Measurements from ENCODE around the gene CHST2. TPM values are rescaled to one million over a fixed set of nuclear protein-coding genes. Genes with fewer than 3 reads are reported as not detected.

The CHST2 gene
- total and polyA plus RNA-seq, 2 experiments from 2014 or later: 2.1 to 12.0 TPM

DNA sequence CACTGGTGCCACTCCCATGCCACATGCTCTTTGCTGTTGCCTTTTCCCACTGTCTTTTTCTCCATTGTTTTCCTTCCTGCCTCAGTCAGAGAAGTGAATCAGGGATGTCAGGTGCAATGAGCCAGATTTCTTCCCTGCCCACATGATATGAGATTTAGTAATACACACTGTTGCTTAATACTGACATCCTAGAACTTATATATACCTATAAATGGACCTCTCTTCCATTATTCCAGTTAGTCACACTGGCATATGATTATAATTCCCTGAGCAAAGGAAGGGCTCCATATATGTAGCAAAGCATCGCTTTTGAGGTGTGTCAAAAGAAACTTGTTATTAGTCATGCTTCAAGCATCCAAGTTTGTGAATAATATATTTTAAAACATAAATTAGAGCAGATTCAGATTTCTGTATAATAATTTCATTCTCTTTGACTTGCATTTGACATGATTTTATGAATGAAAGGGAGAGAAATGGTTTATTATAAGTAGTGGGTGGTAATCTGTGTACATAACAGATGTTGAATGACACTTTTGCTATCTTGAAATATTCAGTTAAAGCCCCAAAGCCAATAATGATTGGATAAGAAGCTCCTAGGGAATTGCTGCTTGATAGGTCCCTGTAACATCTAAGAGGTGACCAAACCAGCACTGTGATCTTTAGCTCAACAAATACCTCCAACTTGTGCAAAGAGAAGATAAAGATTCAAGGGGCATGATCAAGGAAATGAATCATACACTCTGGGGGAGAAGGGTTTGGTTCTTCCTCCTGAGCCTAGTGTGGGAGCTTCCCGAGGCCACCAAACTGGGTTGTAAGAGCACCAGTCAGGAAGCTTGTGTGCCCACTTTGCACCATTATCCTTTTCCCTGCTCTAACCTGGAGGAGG, 48.6 kb downstream of the CHST2 start:
- Histone ChIP-seq H2AFZ (no peak overlapping the region), H3K4me2 (ENCODE audit: unreplicated experiment) (peak overlapping the region; percentile 2), H3K27me3 (replicated peaks; ENCODE audit: insufficient read depth) (no peaks in the 10 kb centered on the region), H3K9ac (no peak overlapping the region), H3K36me3 (ENCODE audit: low read depth) (no peaks in the 10 kb centered on the region), H3K9me2 (ENCODE audit: insufficient read depth) (no peaks in the 10 kb centered on the region; the same call in 1 of the 2 replicates), H3K4me3 (no peak overlapping the region), H4K20me1 (ENCODE audit: insufficient read depth) (no peaks in the 10 kb centered on the region), H3K4me1 (ENCODE audit: insufficient read depth) (peaks cover 28% of the 10 kb centered on the region), H3K27ac (no peak overlapping the region), H3F3A (ENCODE audit: insufficient read depth) (peaks cover 35% of the 10 kb centered on the region), H3K79me2 (ENCODE audit: insufficient read depth) (no peaks in the 10 kb centered on the region), H3K9me3 (ENCODE audit: low read depth) (no peaks in the 10 kb centered on the region)
- DNase-seq: peak; percentile 50
- in situ Hi-C loops (cut with MboI): no loop called here
- TF ChIP-seq EZH2 (IDR thresholded peaks at IDR 0.05; ENCODE audit: insufficient read depth, poor library complexity, severe bottlenecking): no peak
- no peak for TF ChIP-seq EZH2phosphoT487 (IDR thresholded peaks at IDR 0.05; ENCODE audit: insufficient read depth, low read depth)
- WGBS, 2 experiments (ENCODE audit: low coverage in 1 of 2, low lambda C conversion rate in 2 of 2, missing lambda C conversion rate in 2 of 2): 78 to 86% methylated on average over 2 of the region's 2 CpGs

DNA sequence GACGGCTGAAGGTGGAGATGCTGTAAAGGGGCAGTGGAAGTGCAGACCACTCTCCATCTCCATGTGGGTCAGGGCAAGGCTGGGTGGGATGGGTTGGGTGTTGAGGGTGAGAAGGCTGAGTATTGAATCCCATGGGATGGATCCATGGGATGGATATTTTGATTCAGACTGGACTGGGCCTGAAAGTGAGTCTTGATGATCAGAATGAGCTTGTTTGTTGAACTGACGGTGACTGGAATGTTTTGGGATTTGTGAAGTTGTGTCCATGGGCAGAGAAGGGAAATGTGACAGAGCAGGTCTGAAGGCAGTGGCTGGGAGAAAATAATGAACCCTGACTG, 49.3 kb downstream of the CHST2 start:
- H3K9ac ChIP-seq: no peak overlapping the region
- H2AFZ ChIP-seq: no peak overlapping the region
- H3K9me3 ChIP-seq (ENCODE audit: low read depth): no peaks in the 10 kb centered on the region
- in situ Hi-C loops (cut with MboI): no loop called here
- 97 to 100% methylated on average over 2 of the region's 2 CpGs for WGBS, 2 experiments (ENCODE audit: low coverage in 1 of 2, low lambda C conversion rate in 2 of 2, missing lambda C conversion rate in 2 of 2)
- no peaks in the 10 kb centered on the region for H3K79me2 ChIP-seq (ENCODE audit: insufficient read depth)
- H3K27me3 ChIP-seq (replicated peaks; ENCODE audit: insufficient read depth): no peaks in the 10 kb centered on the region
- H3K27ac ChIP-seq: no peak overlapping the region
- H3F3A ChIP-seq (ENCODE audit: insufficient read depth): peaks cover 35% of the 10 kb centered on the region
- H3K4me2 ChIP-seq (ENCODE audit: unreplicated experiment): no peak overlapping the region
- no peaks in the 10 kb centered on the region for H3K36me3 ChIP-seq (ENCODE audit: low read depth)
- no peak for TF ChIP-seq EZH2 (IDR thresholded peaks at IDR 0.05; ENCODE audit: insufficient read depth, poor library complexity, severe bottlenecking)
- H3K4me1 ChIP-seq (ENCODE audit: insufficient read depth): peaks cover 28% of the 10 kb centered on the region
- no peaks in the 10 kb centered on the region for H4K20me1 ChIP-seq (ENCODE audit: insufficient read depth)
- no peak overlapping the region for H3K4me3 ChIP-seq
- H3K9me2 ChIP-seq (ENCODE audit: insufficient read depth): no peaks in the 10 kb centered on the region; the same call in 1 of the 2 replicates
- DNase-seq: no peak

DNA sequence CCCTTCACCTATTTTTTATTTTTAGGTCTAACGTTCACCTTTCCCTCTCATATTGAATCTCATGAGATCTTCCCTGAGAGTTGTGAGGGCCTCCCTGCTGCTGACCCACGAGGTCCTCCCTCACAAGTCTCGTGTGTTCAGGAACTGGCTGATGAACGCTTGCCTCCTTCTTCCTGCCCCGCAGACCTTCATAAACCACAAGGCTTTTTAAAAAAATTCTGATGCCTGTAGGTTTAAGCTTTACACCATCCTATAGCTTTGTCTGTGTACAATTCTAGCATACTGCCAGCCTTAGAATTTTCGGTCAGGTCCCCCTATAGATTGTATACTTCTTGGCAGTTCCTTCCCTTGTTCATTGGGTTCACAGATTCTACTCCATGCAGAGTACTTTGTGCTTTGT, 50.5 kb downstream of the CHST2 start:
- no peak for TF ChIP-seq EZH2phosphoT487 (IDR thresholded peaks at IDR 0.05; ENCODE audit: insufficient read depth, low read depth)
- TF ChIP-seq EZH2 (IDR thresholded peaks at IDR 0.05; ENCODE audit: insufficient read depth, poor library complexity, severe bottlenecking): no peak
- no peaks in the 10 kb centered on the region for H3K36me3 ChIP-seq (ENCODE audit: low read depth)
- in situ Hi-C loops (cut with MboI): no loop called here

DNA sequence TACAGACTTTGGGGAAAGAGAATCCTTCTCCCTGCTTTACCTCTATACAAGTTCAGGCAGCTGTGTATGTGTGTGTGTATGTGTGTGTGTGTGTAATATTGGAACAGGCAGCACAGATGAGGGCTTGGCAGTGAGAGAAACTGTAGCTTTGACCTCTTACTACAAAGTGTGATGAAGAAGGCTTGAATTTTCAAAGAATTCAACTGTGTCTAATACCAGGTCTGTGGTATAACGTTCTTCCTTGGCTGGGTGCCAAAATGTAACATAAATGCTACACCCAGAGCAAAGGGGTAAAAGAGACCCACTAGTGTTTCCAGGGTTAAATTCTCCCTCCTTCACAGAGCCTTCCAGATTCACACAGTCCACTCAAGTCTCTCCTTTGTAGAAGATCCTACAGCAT, 51.1 kb downstream of the CHST2 start:
- H3K27ac ChIP-seq: no peak overlapping the region
- peaks cover 35% of the 10 kb centered on the region for H3F3A ChIP-seq (ENCODE audit: insufficient read depth)
- peaks cover 28% of the 10 kb centered on the region for H3K4me1 ChIP-seq (ENCODE audit: insufficient read depth)
- TF ChIP-seq EZH2 (IDR thresholded peaks at IDR 0.05; ENCODE audit: insufficient read depth, poor library complexity, severe bottlenecking) (no peak), EZH2phosphoT487 (IDR thresholded peaks at IDR 0.05; ENCODE audit: insufficient read depth, low read depth) (no peak)
- H3K4me3 ChIP-seq: no peak overlapping the region
- H3K27me3 ChIP-seq (replicated peaks; ENCODE audit: insufficient read depth): no peaks in the 10 kb centered on the region
- no peak overlapping the region for H3K9ac ChIP-seq
- no peaks in the 10 kb centered on the region for H3K36me3 ChIP-seq (ENCODE audit: low read depth)
- no peaks in the 10 kb centered on the region for H3K9me3 ChIP-seq (ENCODE audit: low read depth)
- H2AFZ ChIP-seq: peak overlapping the region; percentile 12; the same call in 1 of the 2 replicates
- DNase-seq: peak; percentile 12
- 44 to 77% methylated on average over 1 of the region's 1 CpG for WGBS, 2 experiments (ENCODE audit: low coverage in 1 of 2, low lambda C conversion rate in 2 of 2, missing lambda C conversion rate in 2 of 2)
- no peaks in the 10 kb centered on the region; the same call in 1 of the 2 replicates for H3K9me2 ChIP-seq (ENCODE audit: insufficient read depth)
- peak overlapping the region; percentile 6 for H3K4me2 ChIP-seq (ENCODE audit: unreplicated experiment)
- in situ Hi-C loops (cut with MboI): no loop called here
- no peaks in the 10 kb centered on the region for H4K20me1 ChIP-seq (ENCODE audit: insufficient read depth)
- H3K79me2 ChIP-seq (ENCODE audit: insufficient read depth): no peaks in the 10 kb centered on the region

More for the DNA sequence above, 50.5 kb downstream of the CHST2 start:
- Histone ChIP-seq H3K27me3 (replicated peaks; ENCODE audit: insufficient read depth) (no peaks in the 10 kb centered on the region), H2AFZ (no peak overlapping the region), H3K4me3 (no peak overlapping the region), H3K27ac (no peak overlapping the region), H3K9me2 (ENCODE audit: insufficient read depth) (no peaks in the 10 kb centered on the region; the same call in 1 of the 2 replicates), H3K4me1 (ENCODE audit: insufficient read depth) (peaks cover 28% of the 10 kb centered on the region), H3K9me3 (ENCODE audit: low read depth) (no peaks in the 10 kb centered on the region), H3F3A (ENCODE audit: insufficient read depth) (peaks cover 35% of the 10 kb centered on the region), H3K9ac (no peak overlapping the region), H3K4me2 (ENCODE audit: unreplicated experiment) (no peak overlapping the region), H4K20me1 (ENCODE audit: insufficient read depth) (no peaks in the 10 kb centered on the region), H3K79me2 (ENCODE audit: insufficient read depth) (no peaks in the 10 kb centered on the region)
- 97% methylated on average over 6 of the region's 6 CpGs for WGBS, 2 experiments (ENCODE audit: low coverage in 1 of 2, low lambda C conversion rate in 2 of 2, missing lambda C conversion rate in 2 of 2)
- DNase-seq: no peak
